HG03457 (cell line): Measurements from ENCODE around the gene ALDH4A1.

Experiments used
- ATAC-seq: cut with Tn5 transposase; IDR thresholded peaks from one replicate; pipeline ENCODE4 v1.9.1; 2021; ENCODE audit warnings: moderate number of reproducible peaks; ENCODE audit not compliant: unreplicated experiment

Gene ALDH4A1

GRCh38 chr1:18939398-18940302 is 37.3 kb upstream of the ALDH4A1 start:
- no peak for ATAC-seq

GRCh38 chr1:18938707-18939070 is 36.3 kb upstream of the ALDH4A1 start:
- ATAC-seq: no peak

- ATAC-seq: no peak
These were observed 35.8 kb upstream of the ALDH4A1 start for GRCh38 chr1:18938008-18938706.

GRCh38 chr1:18937539-18937938 is 35.2 kb upstream of the ALDH4A1 start:
- no peak for ATAC-seq

- ATAC-seq: no peak
These were observed 34.6 kb upstream of the ALDH4A1 start for GRCh38 chr1:18936814-18937481.

GRCh38 chr1:18936471-18936813 is 34.1 kb upstream of the ALDH4A1 start:
- no peak for ATAC-seq

GRCh38 chr1:18934205-18935000 is 32.0 kb upstream of the ALDH4A1 start:
- no peak for ATAC-seq

GRCh38 chr1:18932879-18933278 is 30.5 kb upstream of the ALDH4A1 start:
- no peak for ATAC-seq

GRCh38 chr1:18932387-18932786 is 30.0 kb upstream of the ALDH4A1 start:
- no peak for ATAC-seq

GRCh38 chr1:18931730-18932129 is 29.4 kb upstream of the ALDH4A1 start:
- no peak for ATAC-seq

GRCh38 chr1:18929686-18930085 is 27.3 kb upstream of the ALDH4A1 start:
- no peak for ATAC-seq

- no peak for ATAC-seq
These were observed 26.6 kb upstream of the ALDH4A1 start for GRCh38 chr1:18928985-18929384.

- no peak for ATAC-seq
These were observed 26.1 kb upstream of the ALDH4A1 start for GRCh38 chr1:18928406-18928805.

- no peak for ATAC-seq
These were observed 25.4 kb upstream of the ALDH4A1 start for GRCh38 chr1:18927654-18928272.

GRCh38 chr1:18927082-18927653 is 24.8 kb upstream of the ALDH4A1 start:
- ATAC-seq: no peak

GRCh38 chr1:18926315-18927081 is 24.1 kb upstream of the ALDH4A1 start:
- ATAC-seq: no peak

GRCh38 chr1:18925279-18925678 is 22.9 kb upstream of the ALDH4A1 start:
- no peak for ATAC-seq

- no peak for ATAC-seq
These were observed 21.9 kb upstream of the ALDH4A1 start for GRCh38 chr1:18924221-18924691.

GRCh38 chr1:18923756-18924211 is 21.4 kb upstream of the ALDH4A1 start:
- ATAC-seq: no peak
